Measurements from ENCODE around the gene RDH5. TPM values are rescaled to one million over a fixed set of nuclear protein-coding genes. Genes with fewer than 3 reads are reported as not detected.

Gene RDH5
- total RNA-seq, 2 experiments from 2014 or later, result 9.5 to 10.5 TPM

- Mint-ChIP-seq H3K4me1 (peaks cover 44% of the 10 kb centered on the region), H3K27me3 (no peaks in the 10 kb centered on the region), H3K27ac (peak within 1 kb of the TSS; percentile 85), H3K36me3 (ENCODE audit: low read depth) (peaks cover 12% of the 10 kb centered on the region), H3K9me3 (no peaks in the 10 kb centered on the region), H3K4me3 (peak within 1 kb of the TSS; percentile 87)
- CTCF ChIA-PET, result interaction anchor here (0.6 to 3.0 kb wide), 10 partner anchors 9 to 204 kb away, joined by 3 to 54 read pairs (median 4); partner anchors contain the start of genes BLOC1S1, ORMDL2, RDH5 and SARNP
- POLR2A ChIA-PET, result interaction anchor here (0.7 to 3.0 kb wide), 17 partner anchors 9 to 374 kb away, joined by 3 to 84 read pairs (median 5); partner anchors contain the start of genes BLOC1S1, DGKA, DNAJC14 and ORMDL2
- DNase-seq, result peak; percentile 67
Measured at GRCh38 chr12:55728939-55729818, 9.0 kb downstream of the RDH5 start, which contains the start of gene CD63. TSS of gene CD63 (minus strand) at chr12:55729009. CDS start at chr12:55728341, 668 bp downstream.

- H3K27ac Mint-ChIP-seq, result peak overlapping the region; percentile 85
- H3K36me3 Mint-ChIP-seq (ENCODE audit: low read depth), result peaks cover 6% of the 10 kb centered on the region
- H3K9me3 Mint-ChIP-seq, result no peaks in the 10 kb centered on the region
- CTCF ChIA-PET, result interaction anchor here (0.6 to 3.0 kb wide), 13 partner anchors 8 to 203 kb away, joined by 3 to 54 read pairs (median 4); partner anchors contain the start of genes BLOC1S1, ORMDL2, RDH5 and SARNP
- peaks cover 39% of the 10 kb centered on the region for H3K4me1 Mint-ChIP-seq
- H3K27me3 Mint-ChIP-seq, result no peaks in the 10 kb centered on the region
- peak; percentile 40 for DNase-seq
- peak overlapping the region; percentile 87 for H3K4me3 Mint-ChIP-seq
- POLR2A ChIA-PET, result interaction anchor here (0.7 to 3.0 kb wide), 18 partner anchors 8 to 373 kb away, joined by 3 to 84 read pairs (median 5); partner anchors contain the start of genes BLOC1S1, DGKA, DNAJC14 and ORMDL2
Measured at GRCh38 chr12:55729819-55730818, 9.9 kb downstream of the RDH5 start.

- POLR2A ChIA-PET, result no interaction called here
- CTCF ChIA-PET, result no interaction called here
- Mint-ChIP-seq H3K9me3 (no peaks in the 10 kb centered on the region), H3K36me3 (ENCODE audit: low read depth) (no peaks in the 10 kb centered on the region), H3K27me3 (no peaks in the 10 kb centered on the region), H3K4me3 (no peak overlapping the region), H3K4me1 (peaks cover 31% of the 10 kb centered on the region), H3K27ac (no peak overlapping the region)
- DNase-seq, result no peak
Measured at GRCh38 chr12:55732288-55732687, 12.1 kb downstream of the RDH5 start.

GRCh38 chr12:55733021-55733555 lies 12.9 kb downstream of the RDH5 start:
- H3K27ac Mint-ChIP-seq, result no peak overlapping the region
- peaks cover 31% of the 10 kb centered on the region for H3K4me1 Mint-ChIP-seq
- H3K27me3 Mint-ChIP-seq, result no peaks in the 10 kb centered on the region
- DNase-seq, result no peak
- ChIA-PET CTCF (no interaction called here), POLR2A (no interaction called here)
- no peaks in the 10 kb centered on the region for H3K9me3 Mint-ChIP-seq
- no peak overlapping the region for H3K4me3 Mint-ChIP-seq
- H3K36me3 Mint-ChIP-seq (ENCODE audit: low read depth), result no peaks in the 10 kb centered on the region

- no peak overlapping the region for H3K4me3 Mint-ChIP-seq
- DNase-seq, result no peak
- H3K27me3 Mint-ChIP-seq, result no peaks in the 10 kb centered on the region
- H3K9me3 Mint-ChIP-seq, result no peaks in the 10 kb centered on the region
- H3K4me1 Mint-ChIP-seq, result peaks cover 36% of the 10 kb centered on the region
- POLR2A ChIA-PET, result interaction anchor here (0.8 kb wide), 1 partner anchor 89 kb away, joined by 4 read pairs; no protein-coding TSS in a partner anchor
- no peaks in the 10 kb centered on the region for H3K36me3 Mint-ChIP-seq (ENCODE audit: low read depth)
- no peak overlapping the region for H3K27ac Mint-ChIP-seq
- CTCF ChIA-PET, result interaction anchor here (0.7 to 1.6 kb wide), 3 partner anchors 9 to 836 kb away, joined by 3 to 4 read pairs (median 4); no protein-coding TSS in a partner anchor
Measured at GRCh38 chr12:55733858-55734257, 13.7 kb downstream of the RDH5 start.

- Mint-ChIP-seq H3K27me3 (no peaks in the 10 kb centered on the region), H3K4me1 (peaks cover 35% of the 10 kb centered on the region), H3K4me3 (no peak overlapping the region), H3K27ac (no peak overlapping the region), H3K36me3 (ENCODE audit: low read depth) (no peaks in the 10 kb centered on the region), H3K9me3 (no peaks in the 10 kb centered on the region)
- CTCF ChIA-PET, result interaction anchor here (0.7 to 1.6 kb wide), 3 partner anchors 10 to 835 kb away, joined by 3 to 4 read pairs (median 4); no protein-coding TSS in a partner anchor
- POLR2A ChIA-PET, result interaction anchor here (0.8 kb wide), 1 partner anchor 89 kb away, joined by 4 read pairs; no protein-coding TSS in a partner anchor
- DNase-seq, result no peak
Measured at GRCh38 chr12:55734595-55734994, 14.4 kb downstream of the RDH5 start.

- H3K36me3 Mint-ChIP-seq (ENCODE audit: low read depth), result no peaks in the 10 kb centered on the region
- no peak overlapping the region for H3K4me3 Mint-ChIP-seq
- ChIA-PET CTCF (interaction anchor here (0.6 to 4.9 kb wide), 4 partner anchors 12 to 169 kb away, joined by 3 to 50 read pairs (median 25); partner anchors contain the start of genes ORMDL2 and SARNP), POLR2A (interaction anchor here (1.1 kb wide), 1 partner anchor 15 kb away, joined by 3 read pairs; no protein-coding TSS in a partner anchor)
- H3K9me3 Mint-ChIP-seq, result no peaks in the 10 kb centered on the region
- H3K27ac Mint-ChIP-seq, result no peak overlapping the region
- no peaks in the 10 kb centered on the region for H3K27me3 Mint-ChIP-seq
- no peak for DNase-seq
- peaks cover 22% of the 10 kb centered on the region for H3K4me1 Mint-ChIP-seq
Measured at GRCh38 chr12:55736076-55736475, 15.9 kb downstream of the RDH5 start.

- Mint-ChIP-seq H3K27me3 (peaks cover 5% of the 10 kb centered on the region), H3K27ac (peak overlapping the region; percentile 69), H3K4me3 (peak overlapping the region; percentile 35), H3K4me1 (peaks cover 26% of the 10 kb centered on the region), H3K36me3 (ENCODE audit: low read depth) (no peaks in the 10 kb centered on the region), H3K9me3 (no peaks in the 10 kb centered on the region)
- CTCF ChIA-PET, result interaction anchor here (0.5 to 4.9 kb wide), 18 partner anchors 7 to 391 kb away, joined by 3 to 54 read pairs (median 14); partner anchors contain the start of genes BLOC1S1, CD63, ESYT1 and ORMDL2
- POLR2A ChIA-PET, result interaction anchor here (0.9 to 2.7 kb wide), 7 partner anchors 7 to 237 kb away, joined by 3 to 40 read pairs (median 11); partner anchors contain the start of genes CD63 and RAB5B
- DNase-seq, result peak; percentile 72
Measured at GRCh38 chr12:55736780-55737580, 16.8 kb downstream of the RDH5 start.

- Mint-ChIP-seq H3K9me3 (no peaks in the 10 kb centered on the region), H3K27ac (peak overlapping the region; percentile 84), H3K36me3 (ENCODE audit: low read depth) (no peaks in the 10 kb centered on the region), H3K4me1 (peaks cover 31% of the 10 kb centered on the region), H3K27me3 (peaks cover 10% of the 10 kb centered on the region), H3K4me3 (peak overlapping the region; percentile 88)
- no peak for DNase-seq
- CTCF ChIA-PET, result interaction anchor here (0.7 to 4.9 kb wide), 41 partner anchors 8 to 484 kb away, joined by 3 to 54 read pairs (median 8); partner anchors contain the start of genes BLOC1S1, CD63, DGKA and DNAJC14
- POLR2A ChIA-PET, result interaction anchor here (0.9 to 2.9 kb wide), 17 partner anchors 8 to 380 kb away, joined by 3 to 40 read pairs (median 8); partner anchors contain the start of genes BLOC1S1, CD63, ORMDL2 and PYM1
Measured at GRCh38 chr12:55737581-55738122, 17.5 kb downstream of the RDH5 start.

GRCh38 chr12:55738123-55739024 lies 18.2 kb downstream of the RDH5 start:
- CTCF ChIA-PET, result interaction anchor here (0.6 to 4.9 kb wide), 55 partner anchors 9 to 765 kb away, joined by 3 to 54 read pairs (median 6); partner anchors contain the start of genes BLOC1S1, CD63, DGKA and DNAJC14
- peak overlapping the region; percentile 84 for H3K27ac Mint-ChIP-seq
- H3K27me3 Mint-ChIP-seq, result peaks cover 11% of the 10 kb centered on the region
- POLR2A ChIA-PET, result interaction anchor here (0.7 to 2.9 kb wide), 26 partner anchors 9 to 413 kb away, joined by 3 to 40 read pairs (median 6); partner anchors contain the start of genes BLOC1S1, CD63, ORMDL2 and PYM1
- DNase-seq, result peak; percentile 87
- no peaks in the 10 kb centered on the region for H3K36me3 Mint-ChIP-seq (ENCODE audit: low read depth)
- peak overlapping the region; percentile 88 for H3K4me3 Mint-ChIP-seq
- H3K4me1 Mint-ChIP-seq, result peaks cover 33% of the 10 kb centered on the region
- no peaks in the 10 kb centered on the region for H3K9me3 Mint-ChIP-seq
